Endothelial cell (in vitro differentiated cells): ENCODE data around the gene ARFGEF3. TPM values are rescaled to one million over a fixed set of nuclear protein-coding genes. Genes with fewer than 3 reads are reported as not detected.
A peak's percentile ranks its signal among the peaks of the same experiment; 100 is the strongest.

Experiments used
- DNase-seq: peaks from one replicate; pipeline ENCODE4 v3.0.0; 2021; ENCODE audit warnings: low spot score
- H3K27ac Mint-ChIP-seq: one replicate; pipeline ENCODE4 v1.8.0; 2021; ENCODE audit warnings: mixed read lengths, inconsistent platforms; ENCODE audit not compliant: unreplicated experiment
- H3K27me3 Mint-ChIP-seq: one replicate; pipeline ENCODE4 v1.8.0; 2021; ENCODE audit warnings: mild to moderate bottlenecking, moderate library complexity, mixed read lengths, inconsistent platforms; ENCODE audit not compliant: unreplicated experiment
- H3K36me3 Mint-ChIP-seq: one replicate; pipeline ENCODE4 v1.8.0; 2021; ENCODE audit warnings: mild to moderate bottlenecking, low read depth, mixed read lengths, inconsistent platforms; ENCODE audit not compliant: unreplicated experiment
- H3K4me1 Mint-ChIP-seq: one replicate; pipeline ENCODE4 v1.8.0; 2021; ENCODE audit warnings: mild to moderate bottlenecking, mixed read lengths, inconsistent platforms; ENCODE audit not compliant: unreplicated experiment
- H3K4me3 Mint-ChIP-seq: one replicate; pipeline ENCODE4 v1.8.0; 2021; ENCODE audit warnings: mild to moderate bottlenecking, mixed read lengths, inconsistent platforms; ENCODE audit not compliant: unreplicated experiment
- H3K9me3 Mint-ChIP-seq: one replicate; pipeline ENCODE4 v1.8.0; 2021; ENCODE audit warnings: mixed read lengths, inconsistent platforms; ENCODE audit not compliant: unreplicated experiment
- total RNA-seq: library from RNA; stranded (reverse); fragmentation: NEBNext Ultra II Directional; extraction: Animal tissue kit (Norgen Biotek cat#: 25700); gene quantifications from one replicate; pipeline ENCODE4 v1.2.1, GENCODE V29; 2021; ENCODE audit not compliant: unreplicated experiment
- TF ChIP-seq, protein P1 (sequence below): fragments of 200-600 bp; sonication (generic); IDR thresholded peaks from one replicate; pipeline ENCODE4 v1.5.0; 2021; ENCODE audit warnings: antibody characterized with exemption; ENCODE audit not compliant: unreplicated experiment

The ARFGEF3 gene
- total RNA-seq, 1 donor from 2014 or later, result 6.4 TPM

DNA sequence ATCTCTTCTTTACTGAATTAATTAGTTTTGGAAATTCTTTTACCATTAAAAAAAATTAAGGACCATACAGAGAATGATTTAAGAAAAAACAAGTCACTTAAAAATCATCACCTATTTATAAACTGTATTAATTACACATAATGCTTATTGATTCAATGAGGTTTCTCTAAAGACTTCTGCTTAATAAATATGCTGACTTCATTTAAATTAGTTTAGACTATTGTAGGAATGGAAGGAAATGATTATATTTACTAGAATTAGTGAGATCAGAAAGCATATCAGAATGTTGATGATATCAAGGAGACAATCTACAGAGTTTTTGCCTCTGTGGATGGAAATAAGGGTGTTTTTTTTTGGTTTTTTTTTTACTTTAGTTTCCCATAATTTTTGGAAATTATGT lies 181.4 kb downstream of the ARFGEF3 start:
- Mint-ChIP-seq H3K27me3 (no peaks in the 10 kb centered on the region), H3K4me3 (no peak overlapping the region), H3K9me3 (no peaks in the 10 kb centered on the region), H3K27ac (no peak overlapping the region), H3K4me1 (no peaks in the 10 kb centered on the region), H3K36me3 (no peaks in the 10 kb centered on the region)
- TF ChIP-seq, protein P1, sequence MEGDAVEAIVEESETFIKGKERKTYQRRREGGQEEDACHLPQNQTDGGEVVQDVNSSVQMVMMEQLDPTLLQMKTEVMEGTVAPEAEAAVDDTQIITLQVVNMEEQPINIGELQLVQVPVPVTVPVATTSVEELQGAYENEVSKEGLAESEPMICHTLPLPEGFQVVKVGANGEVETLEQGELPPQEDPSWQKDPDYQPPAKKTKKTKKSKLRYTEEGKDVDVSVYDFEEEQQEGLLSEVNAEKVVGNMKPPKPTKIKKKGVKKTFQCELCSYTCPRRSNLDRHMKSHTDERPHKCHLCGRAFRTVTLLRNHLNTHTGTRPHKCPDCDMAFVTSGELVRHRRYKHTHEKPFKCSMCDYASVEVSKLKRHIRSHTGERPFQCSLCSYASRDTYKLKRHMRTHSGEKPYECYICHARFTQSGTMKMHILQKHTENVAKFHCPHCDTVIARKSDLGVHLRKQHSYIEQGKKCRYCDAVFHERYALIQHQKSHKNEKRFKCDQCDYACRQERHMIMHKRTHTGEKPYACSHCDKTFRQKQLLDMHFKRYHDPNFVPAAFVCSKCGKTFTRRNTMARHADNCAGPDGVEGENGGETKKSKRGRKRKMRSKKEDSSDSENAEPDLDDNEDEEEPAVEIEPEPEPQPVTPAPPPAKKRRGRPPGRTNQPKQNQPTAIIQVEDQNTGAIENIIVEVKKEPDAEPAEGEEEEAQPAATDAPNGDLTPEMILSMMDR, result no peak
- no peak for DNase-seq

GRCh38 chr6:138345565-138346285 lies 184.0 kb downstream of the ARFGEF3 start:
- Mint-ChIP-seq H3K27me3 (no peaks in the 10 kb centered on the region), H3K4me3 (no peak overlapping the region), H3K36me3 (no peaks in the 10 kb centered on the region), H3K9me3 (no peaks in the 10 kb centered on the region), H3K27ac (no peak overlapping the region), H3K4me1 (no peaks in the 10 kb centered on the region)
- no peak for DNase-seq
- TF ChIP-seq, protein P1, result no peak

GRCh38 chr6:138346302-138347195 lies 184.8 kb downstream of the ARFGEF3 start:
- H3K4me3 Mint-ChIP-seq, result no peak overlapping the region
- peak overlapping the region; percentile 49 for H3K27ac Mint-ChIP-seq
- DNase-seq, result no peak
- no peaks in the 10 kb centered on the region for H3K9me3 Mint-ChIP-seq
- no peaks in the 10 kb centered on the region for H3K36me3 Mint-ChIP-seq
- TF ChIP-seq, protein P1, result no peak
- H3K4me1 Mint-ChIP-seq, result no peaks in the 10 kb centered on the region
- H3K27me3 Mint-ChIP-seq, result no peaks in the 10 kb centered on the region

DNA sequence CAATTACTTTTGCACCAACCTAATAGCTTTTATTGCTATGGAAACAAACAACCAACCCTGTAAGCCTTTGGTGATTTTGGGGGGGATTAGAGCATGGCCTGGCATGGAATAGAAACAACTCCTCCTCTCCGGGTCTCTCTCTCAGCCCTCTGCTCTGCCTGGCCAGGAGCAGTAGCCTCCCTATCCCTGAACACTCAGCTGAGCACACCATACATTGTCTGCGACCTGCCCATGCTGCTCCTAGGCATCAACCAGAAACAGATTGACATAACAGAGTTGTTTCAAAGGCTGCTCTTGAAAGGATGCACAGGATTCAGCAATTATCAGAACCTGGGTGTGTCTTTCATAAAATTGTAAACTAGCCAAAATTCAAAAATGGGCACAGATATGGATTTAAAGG lies 186.1 kb downstream of the ARFGEF3 start:
- H3K27ac Mint-ChIP-seq, result no peak overlapping the region
- TF ChIP-seq, protein P1, result no peak
- H3K27me3 Mint-ChIP-seq, result no peaks in the 10 kb centered on the region
- no peaks in the 10 kb centered on the region for H3K36me3 Mint-ChIP-seq
- no peak for DNase-seq
- H3K4me1 Mint-ChIP-seq, result no peaks in the 10 kb centered on the region
- no peaks in the 10 kb centered on the region for H3K9me3 Mint-ChIP-seq
- H3K4me3 Mint-ChIP-seq, result no peak overlapping the region

- Mint-ChIP-seq H3K36me3 (no peaks in the 10 kb centered on the region), H3K4me1 (no peaks in the 10 kb centered on the region), H3K4me3 (no peak overlapping the region), H3K27ac (no peak overlapping the region), H3K9me3 (no peaks in the 10 kb centered on the region), H3K27me3 (no peaks in the 10 kb centered on the region)
- DNase-seq, result no peak
- TF ChIP-seq, protein P1, result no peak
These were observed 188.2 kb downstream of the ARFGEF3 start for GRCh38 chr6:138349891-138350290.
